H1 (cell line): ENCODE data around the gene MLNR. TPM values are rescaled to one million over a fixed set of nuclear protein-coding genes. Genes with fewer than 3 reads are reported as not detected.

Experiments
- ASH2L ChIP-seq: fragments of 200-600, 300-600 bp; sonication (generic); IDR thresholded peaks from one replicate; pipeline ENCODE4 v1.7.1; 2017; ENCODE audit warnings: low read length
- BACH1 ChIP-seq: IDR thresholded peaks from 2 replicates; pipeline ENCODE4 v1.6.1; 2012; ENCODE audit warnings: low read length, improper control_type of control experiment
- CBX5 ChIP-seq: fragments of 300-800, 300-1000 bp; sonication (generic); IDR thresholded peaks from 2 replicates; pipeline ENCODE4 v1.7.1; 2016; ENCODE audit warnings: antibody characterized with exemption, low read length, low read depth
- CBX8 ChIP-seq: fragments of 300-800, 300-1000 bp; sonication (generic); IDR thresholded peaks from 2 replicates; pipeline ENCODE4 v1.7.1; 2016; ENCODE audit warnings: low read depth, low read length, borderline replicate concordance
- CEBPB ChIP-seq: IDR thresholded peaks from 2 replicates; pipeline ENCODE4 v1.6.1; 2012; ENCODE audit warnings: low read depth, low read length
- CHD1 ChIP-seq: IDR thresholded peaks from 2 replicates; pipeline ENCODE4 v1.6.1; 2012; ENCODE audit warnings: low read depth, low read length, improper control_type of control experiment
- CREB1 ChIP-seq: IDR thresholded peaks from 2 replicates; pipeline ENCODE4 v1.6.1; 2012; ENCODE audit warnings: inconsistent platforms
- CTBP2 ChIP-seq: IDR thresholded peaks from 2 replicates; pipeline ENCODE4 v1.7.0; 2011; ENCODE audit warnings: borderline replicate concordance, mild to moderate bottlenecking, moderate library complexity, mixed read lengths, low read length; ENCODE audit not compliant: insufficient read depth, insufficient read length
- EGR1 ChIP-seq: IDR thresholded peaks from 2 replicates; pipeline ENCODE4 v1.6.1; 2011; ENCODE audit warnings: low read depth, low read length, borderline replicate concordance
- EZH2 ChIP-seq: fragments of 200-600 bp; sonication (generic); IDR thresholded peaks from 2 replicates; pipeline ENCODE4 v1.7.1; 2012; ENCODE audit warnings: low read depth, mild to moderate bottlenecking, moderate library complexity, low read length, inconsistent platforms; ENCODE audit not compliant: severe bottlenecking
- HDAC2 ChIP-seq, 2 experiments: fragments of 300-600 bp in 1 of 2; sonication (generic) in 1 of 2; IDR thresholded peaks; 2 replicates each; pipeline ENCODE4 v1.6.1; 2011 to 2012; ENCODE audit warnings: low read depth in 2 of 2, low read length in 2 of 2, mild to moderate bottlenecking in 2 of 2, moderate library complexity in 2 of 2, borderline replicate concordance in 1 of 2, inconsistent platforms in 1 of 2
- JUN ChIP-seq: IDR thresholded peaks from 2 replicates; pipeline ENCODE4 v1.6.1; 2011; ENCODE audit warnings: low read depth, mild to moderate bottlenecking, improper control_type of control experiment, low read length
- KDM5A ChIP-seq: fragments of 200-600 bp; IDR thresholded peaks from 2 replicates; pipeline ENCODE4 v1.7.1; 2012; ENCODE audit warnings: mild to moderate bottlenecking, low read length, inconsistent platforms, mixed read lengths
- POLR2A ChIP-seq, 2 experiments: IDR thresholded peaks; 1 replicate in 1 of 2; 2 replicates in 1 of 2; pipeline ENCODE4 v1.6.1; 2011; ENCODE audit warnings: low read depth in 2 of 2, low read length in 2 of 2, mild to moderate bottlenecking in 2 of 2; ENCODE audit errors: control extremely low read depth in 1 of 2
- RBBP5 ChIP-seq: IDR thresholded peaks from 2 replicates; pipeline ENCODE4 v1.7.1; 2012; ENCODE audit warnings: low read depth, mild to moderate bottlenecking, inconsistent platforms, low read length, moderate library complexity, borderline replicate concordance
- RNF2 ChIP-seq: fragments of 200-900, 300-1000 bp; sonication (generic); IDR thresholded peaks from 2 replicates; pipeline ENCODE4 v1.7.1; 2016; ENCODE audit warnings: borderline replicate concordance, low read depth, mild to moderate bottlenecking, antibody characterized with exemption, low read length; ENCODE audit not compliant: poor library complexity, severe bottlenecking; ENCODE audit errors: missing control alignments
- SAP30 ChIP-seq: fragments of 300-600 bp; sonication (generic); IDR thresholded peaks from 2 replicates; pipeline ENCODE4 v1.7.1; 2012; ENCODE audit warnings: low read length, moderate library complexity, mild to moderate bottlenecking, inconsistent platforms; ENCODE audit not compliant: insufficient read depth, insufficient replicate concordance
- SP1 ChIP-seq: IDR thresholded peaks from 2 replicates; pipeline ENCODE4 v1.6.1; 2011; ENCODE audit warnings: low read depth, low read length
- TAF7 ChIP-seq: optimal IDR thresholded peaks from 2 replicates; pipeline ENCODE3; 2011; ENCODE audit warnings: low read depth, mild to moderate bottlenecking, inconsistent platforms, low read length, moderate library complexity, borderline replicate concordance
- polyA plus RNA-seq, 7 experiments: library from polyadenylated mRNA; depleted of rRNA in 3 of 7; stranded (reverse) in 5 of 7; unstranded in 2 of 7; fragments of >200 nt in 5 of 7; fragments of 200-250 nt in 2 of 7; gene quantifications; 1 replicate in 5 of 7; 2 replicates in 1 of 7; 4 replicates in 1 of 7; pipeline versions ENCODE4 v1.2.1 to v1.2.3, GENCODE V29; 2011 to 2013; ENCODE audit warnings: missing spikeins in 2 of 7, mixed read lengths in 2 of 7
- total RNA-seq: library from RNA; stranded (reverse); fragmentation: NEBNext Ultra II Directional; extraction: Animal tissue kit (Norgen Biotek cat#: 25700); gene quantifications from 2 replicates; pipeline ENCODE4 v1.2.1, GENCODE V29; 2021
- TF ChIP-seq, protein P1 (sequence below): IDR thresholded peaks from 2 replicates; pipeline ENCODE4 v1.6.1; 2012; ENCODE audit warnings: inconsistent platforms
- TF ChIP-seq, protein P2 (sequence below): IDR thresholded peaks from 2 replicates; pipeline ENCODE4 v1.6.1; 2012; ENCODE audit warnings: inconsistent platforms

The MLNR gene
- total and polyA plus RNA-seq, 2 of the 8 experiments (the other 6 are each of a cell fraction or from before 2014, with no cell fraction given): 0.24 to 0.29 TPM

DNA sequence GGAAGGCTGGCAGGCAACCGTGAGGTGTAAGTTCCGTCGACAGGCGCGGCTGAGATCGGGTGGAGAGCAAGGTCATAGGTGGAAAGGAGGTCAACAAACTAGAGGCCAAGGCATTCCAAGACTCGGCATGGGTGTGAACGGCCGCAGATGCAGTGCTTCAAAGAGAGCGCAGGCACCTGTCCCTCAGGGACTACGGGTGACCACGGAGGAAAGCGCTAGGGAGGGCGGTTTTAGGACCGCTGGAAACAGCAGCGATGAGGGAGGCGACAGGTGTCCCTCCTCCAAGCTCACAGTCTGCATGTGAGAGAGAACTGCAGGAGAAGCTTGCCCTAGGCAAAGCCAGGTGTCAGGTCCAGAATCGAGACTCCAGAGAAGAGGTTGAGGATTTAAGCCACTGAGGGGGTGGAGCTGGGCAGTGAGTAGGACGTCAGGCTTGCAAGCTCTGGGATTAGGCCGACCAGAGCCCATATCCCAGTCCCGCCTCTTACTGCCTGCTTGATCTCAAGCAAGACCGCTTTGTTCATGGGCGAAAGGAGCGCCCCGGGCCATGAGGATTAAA, 1.6 kb upstream of the MLNR start (continued):
- TF ChIP-seq CBX5 (no peak), CREB1 (no peak), CBX8 (no peak), TAF7 (no peak), BACH1 (no peak), ASH2L (peak; percentile 71), RBBP5 (0 out of 2 replicates have a peak, but pooled peaks have one; percentile 10), RNF2 (peak; percentile 44), CTBP2 (no peak), CEBPB (no peak), KDM5A (no peak), EZH2 (peak; percentile 40), JUN (no peak), POLR2A (IDR thresholded peaks at IDR 0.05; ENCODE audit: control extremely low read depth in 1 of 2, low read depth in 2 of 2, low read length in 2 of 2) (no peak), EGR1 (no peak), SP1 (no peak), CHD1 (no peak), HDAC2 (IDR thresholded peaks at IDR 0.05; ENCODE audit: borderline replicate concordance in 1 of 2, low read depth in 2 of 2, low read length in 2 of 2) (no peak), SAP30 (no peak)
- TF ChIP-seq, protein P1, sequence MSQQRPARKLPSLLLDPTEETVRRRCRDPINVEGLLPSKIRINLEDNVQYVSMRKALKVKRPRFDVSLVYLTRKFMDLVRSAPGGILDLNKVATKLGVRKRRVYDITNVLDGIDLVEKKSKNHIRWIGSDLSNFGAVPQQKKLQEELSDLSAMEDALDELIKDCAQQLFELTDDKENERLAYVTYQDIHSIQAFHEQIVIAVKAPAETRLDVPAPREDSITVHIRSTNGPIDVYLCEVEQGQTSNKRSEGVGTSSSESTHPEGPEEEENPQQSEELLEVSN: peak; percentile 69; the same call in 1 of the 2 replicates
- TF ChIP-seq, protein P2, sequence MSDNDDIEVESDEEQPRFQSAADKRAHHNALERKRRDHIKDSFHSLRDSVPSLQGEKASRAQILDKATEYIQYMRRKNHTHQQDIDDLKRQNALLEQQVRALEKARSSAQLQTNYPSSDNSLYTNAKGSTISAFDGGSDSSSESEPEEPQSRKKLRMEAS: peak; percentile 63; the same call in 1 of the 2 replicates
